AG04449 (cell line): Measurements from ENCODE around the gene IL6R.
A peak's percentile ranks its signal among the peaks of the same experiment; 100 is the strongest.

ENCODE experiments used
- CTCF ChIA-PET: fragments of 350-600 bp; formaldehyde crosslinking; extraction: SDS; loops from one replicate; lab custom pipeline; 2021; ENCODE audit warnings: antibody characterized with exemption; lab: Yijun Ruan, JAX
- POLR2A ChIA-PET: fragments of 400-600, 350-600 bp; formaldehyde crosslinking; extraction: SDS; loops from one replicate; lab custom pipeline; 2020; ENCODE audit warnings: antibody characterized with exemption, inconsistent platforms; lab: Yijun Ruan, JAX
- DNase-seq: peaks from one replicate; pipeline ENCODE4 v3.0.0-alpha.2; 2010; ENCODE audit warnings: low read depth, low spot score
- H3K4me3 ChIP-seq: 2 replicates; pipeline ENCODE4 v1.5.1; 2011; ENCODE audit warnings: low read depth, mild to moderate bottlenecking, control low read depth, low read length
- CTCF ChIP-seq: IDR thresholded peaks from one replicate; pipeline ENCODE4 v1.5.1; 2011; ENCODE audit warnings: mild to moderate bottlenecking, moderate library complexity, low read length, control low read depth, inconsistent platforms; ENCODE audit not compliant: insufficient read depth; ENCODE audit errors: missing control alignments

The IL6R gene

GRCh38 chr1:154405747-154406571, 816 bp downstream of the IL6R start:
- ChIA-PET CTCF (interaction anchor here (0.5 to 1.9 kb wide), 13 partner anchors 9 to 137 kb away, joined by 3 to 9 read pairs (median 4); no protein-coding TSS in a partner anchor), POLR2A (interaction anchor here (1.0 kb wide), 1 partner anchor 14 kb away, joined by 6 read pairs; no protein-coding TSS in a partner anchor)
- H3K4me3 ChIP-seq, result peak overlapping the region; percentile 80
- peak; percentile 62 for TF ChIP-seq CTCF
- no peak for DNase-seq

DNA sequence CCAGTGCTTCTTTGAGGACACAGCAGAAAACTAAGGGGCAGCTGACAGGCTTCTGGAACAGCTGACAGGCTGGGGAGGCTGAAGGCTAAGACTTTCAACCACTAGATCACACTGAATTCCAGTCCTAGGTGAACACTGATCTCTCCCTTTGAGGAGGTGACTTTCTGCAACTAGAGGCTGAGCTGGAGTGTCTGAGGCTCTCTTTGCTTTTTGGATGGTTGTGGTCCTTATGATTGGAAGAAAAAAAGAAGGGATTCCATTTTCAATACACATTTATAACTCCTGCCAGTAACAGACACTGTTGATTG, 1.4 kb downstream of the IL6R start:
- DNase-seq, result no peak
- TF ChIP-seq CTCF, result no peak
- ChIA-PET POLR2A (no interaction called here), CTCF (interaction anchor here (0.5 to 1.9 kb wide), 9 partner anchors 8 to 137 kb away, joined by 3 to 9 read pairs (median 3); no protein-coding TSS in a partner anchor)
- peak overlapping the region; percentile 80 for H3K4me3 ChIP-seq

GRCh38 chr1:154406886-154407197, 1.7 kb downstream of the IL6R start:
- CTCF ChIA-PET, result interaction anchor here (0.5 to 1.9 kb wide), 6 partner anchors 8 to 74 kb away, joined by 3 to 9 read pairs (median 4); no protein-coding TSS in a partner anchor
- no peak for TF ChIP-seq CTCF
- DNase-seq, result no peak
- H3K4me3 ChIP-seq, result 0 out of 2 replicates have a peak overlapping the region, but pooled peaks have one; percentile 8
- POLR2A ChIA-PET, result no interaction called here

- TF ChIP-seq CTCF, result no peak
- DNase-seq, result no peak
- ChIA-PET POLR2A (no interaction called here), CTCF (interaction anchor here (0.9 to 1.9 kb wide), 4 partner anchors 7 to 72 kb away, joined by 3 to 6 read pairs (median 4); no protein-coding TSS in a partner anchor)
- H3K4me3 ChIP-seq, result peak overlapping the region; percentile 8; the same call in 1 of the 2 replicates
Observed at GRCh38 chr1:154407198-154408091, 2.3 kb downstream of the IL6R start.

GRCh38 chr1:154408174-154408777, 3.1 kb downstream of the IL6R start:
- H3K4me3 ChIP-seq, result no peak overlapping the region
- ChIA-PET CTCF (interaction anchor here (1.0 to 1.3 kb wide), 2 partner anchors 11 to 71 kb away, joined by 3 to 6 read pairs; no protein-coding TSS in a partner anchor), POLR2A (no interaction called here)
- no peak for DNase-seq
- TF ChIP-seq CTCF, result no peak
